Activated B cell treated with CpG ODN at 0.5 μM for 24 hours (primary cell): ENCODE results near the gene CACNA2D3. TPM values are rescaled to one million over a fixed set of nuclear protein-coding genes. Genes with fewer than 3 reads are reported as not detected.

Source experiments
- ATAC-seq: fragments of 200-7000 bp; cut with Tn5 transposase; one replicate; pipeline ENCODE4 v1.10.0; 2021; ENCODE audit warnings: low read depth, mild to moderate bottlenecking, moderate library complexity
- CTCF ChIA-PET: fragments of 350-600 bp; sonication (Branson Sonifier 250); formaldehyde crosslinking; loops from one replicate; lab custom pipeline; 2021; ENCODE audit warnings: antibody characterized with exemption; lab: Charles Lee
- POLR2A ChIA-PET: fragments of 350-600 bp; sonication (Branson Sonifier 250); formaldehyde crosslinking; loops from one replicate; lab custom pipeline; 2021; ENCODE audit warnings: antibody characterized with exemption; lab: Charles Lee
- DNase-seq: peaks from one replicate; pipeline ENCODE4 v3.0.0; 2022
- H3K27ac Mint-ChIP-seq: one replicate; pipeline ENCODE4 v1.8.0; 2020; ENCODE audit warnings: mixed read lengths
- H3K27me3 Mint-ChIP-seq: one replicate; pipeline ENCODE4 v1.8.0; 2021; ENCODE audit warnings: mixed read lengths
- H3K36me3 Mint-ChIP-seq: one replicate; pipeline ENCODE4 v1.8.0; 2021; ENCODE audit warnings: low read depth, mixed read lengths
- H3K4me1 Mint-ChIP-seq: one replicate; pipeline ENCODE4 v1.8.0; 2021; ENCODE audit warnings: mixed read lengths
- H3K4me3 Mint-ChIP-seq: one replicate; pipeline ENCODE4 v1.8.0; 2020; ENCODE audit warnings: mild to moderate bottlenecking, mixed read lengths
- H3K9me3 Mint-ChIP-seq: one replicate; pipeline ENCODE4 v1.8.0; 2020; ENCODE audit warnings: mixed read lengths
- CTCF ChIP-seq: fragments of 200-600 bp; IDR thresholded peaks from one replicate; pipeline ENCODE4 v1.8.0; 2022; ENCODE audit warnings: antibody characterized with exemption, mild to moderate bottlenecking
- intact Hi-C: fragments of 100-400 bp; cut with micrococcal nuclease; formaldehyde crosslinking; loops from one replicate; pipeline ENCODE4 v1.15.1; 2024
- total RNA-seq: library from RNA; stranded (reverse); gene quantifications from 2 replicates; pipeline ENCODE4 v1.2.3, GENCODE V29; 2022

Gene CACNA2D3
- total RNA-seq, 1 donor from 2014 or later = not detected

DNA sequence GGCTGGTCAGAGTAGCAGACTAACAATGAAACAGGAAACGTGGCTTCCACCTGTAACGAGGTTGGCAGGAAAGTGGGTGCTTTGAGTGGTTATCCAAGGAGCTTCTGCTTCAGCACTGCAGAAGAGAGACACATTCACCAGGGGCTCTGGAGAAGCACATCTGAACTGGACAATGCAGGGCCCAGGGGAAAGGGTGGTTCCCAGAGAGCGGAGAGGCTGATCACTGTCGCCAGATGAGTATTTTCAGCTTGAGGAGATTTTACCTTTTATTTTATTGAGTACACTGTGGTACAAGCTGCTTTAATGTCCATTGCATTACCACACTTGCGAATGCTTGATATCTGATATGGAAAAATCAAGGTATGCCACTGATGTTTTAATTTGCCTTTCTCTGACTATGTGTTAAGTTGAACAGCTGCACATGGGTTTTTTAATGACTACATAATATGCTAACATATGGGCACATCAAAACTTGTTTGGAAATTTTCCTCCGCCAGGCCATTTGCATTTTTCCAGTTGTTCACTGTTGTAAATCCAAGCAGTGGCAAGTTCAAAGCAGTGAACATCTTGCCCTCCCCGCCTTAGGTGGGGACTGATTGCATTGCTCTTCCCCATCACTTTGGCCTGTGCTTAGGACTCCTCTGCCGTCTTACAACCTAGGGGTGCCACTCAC is 753.4 kb downstream of the CACNA2D3 start:
- Mint-ChIP-seq H3K9me3 (no peaks in the 10 kb centered on the region), H3K27me3 (no peaks in the 10 kb centered on the region), H3K4me1 (no peaks in the 10 kb centered on the region), H3K27ac (no peak overlapping the region), H3K4me3 (no peak overlapping the region), H3K36me3 (no peaks in the 10 kb centered on the region)
- no peak for DNase-seq
- no peak for TF ChIP-seq CTCF
- ATAC-seq = no peak
- ChIA-PET CTCF (no interaction called here), POLR2A (no interaction called here)
- intact Hi-C loops = no loop called here

- no peaks in the 10 kb centered on the region for H3K4me1 Mint-ChIP-seq
- intact Hi-C loops = no loop called here
- ATAC-seq = no peak
- H3K36me3 Mint-ChIP-seq = no peaks in the 10 kb centered on the region
- POLR2A ChIA-PET = no interaction called here
- no peaks in the 10 kb centered on the region for H3K9me3 Mint-ChIP-seq
- no peak for DNase-seq
- H3K27ac Mint-ChIP-seq = no peak overlapping the region
- no peak overlapping the region for H3K4me3 Mint-ChIP-seq
- CTCF ChIA-PET = no interaction called here
- no peak for TF ChIP-seq CTCF
- H3K27me3 Mint-ChIP-seq = no peaks in the 10 kb centered on the region
These were observed 754.3 kb downstream of the CACNA2D3 start for GRCh38 chr3:54876694-54877093.

DNA sequence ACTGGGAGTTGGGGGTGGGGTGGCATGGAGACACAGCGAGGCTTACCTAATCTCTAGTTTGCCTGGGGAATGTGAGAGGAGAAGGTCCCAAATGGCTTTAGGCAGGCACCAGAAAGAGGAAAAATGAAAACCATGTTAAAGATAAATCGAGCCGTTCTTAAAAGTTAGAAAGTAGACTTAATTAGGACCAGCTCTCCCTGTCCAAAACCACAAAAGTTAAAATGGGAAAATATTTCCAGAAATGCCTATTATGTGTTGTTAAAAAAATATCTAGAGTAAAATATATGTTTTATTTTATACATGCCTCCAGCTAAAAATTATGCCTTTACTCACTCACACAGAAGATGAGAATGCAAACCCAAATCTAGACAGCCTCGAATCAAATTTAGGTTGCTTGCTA is 755.4 kb downstream of the CACNA2D3 start:
- POLR2A ChIA-PET = no interaction called here
- ATAC-seq = no peak
- CTCF ChIA-PET = no interaction called here
- no peaks in the 10 kb centered on the region for H3K9me3 Mint-ChIP-seq
- no peaks in the 10 kb centered on the region for H3K27me3 Mint-ChIP-seq
- no peak overlapping the region for H3K4me3 Mint-ChIP-seq
- DNase-seq = no peak
- H3K36me3 Mint-ChIP-seq = no peaks in the 10 kb centered on the region
- H3K4me1 Mint-ChIP-seq = no peaks in the 10 kb centered on the region
- TF ChIP-seq CTCF = no peak
- intact Hi-C loops = no loop called here
- no peak overlapping the region for H3K27ac Mint-ChIP-seq

DNA sequence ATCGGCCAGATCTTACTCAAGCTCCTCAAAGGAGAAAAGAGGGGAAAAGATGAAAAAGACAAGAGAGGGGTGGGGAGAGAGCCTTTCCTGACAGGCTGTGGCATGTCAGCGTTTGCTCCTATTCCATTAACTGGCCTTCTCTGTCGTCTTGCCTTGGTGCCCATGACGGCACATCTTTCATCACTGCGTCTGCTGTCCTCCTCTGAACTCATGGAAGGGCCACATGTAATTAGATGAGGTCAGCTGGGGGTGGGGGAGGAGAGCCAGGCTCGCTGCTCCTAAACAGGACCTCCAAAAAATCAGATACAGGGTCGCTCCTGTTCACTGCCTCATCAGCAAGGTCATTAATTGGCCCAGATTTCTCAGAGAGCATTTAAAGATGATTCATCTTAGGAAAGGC is 755.8 kb downstream of the CACNA2D3 start:
- ATAC-seq (no peak), DNase-seq (no peak)
- Mint-ChIP-seq H3K36me3 (no peaks in the 10 kb centered on the region), H3K4me1 (no peaks in the 10 kb centered on the region), H3K27me3 (no peaks in the 10 kb centered on the region), H3K9me3 (no peaks in the 10 kb centered on the region), H3K27ac (no peak overlapping the region), H3K4me3 (no peak overlapping the region)
- ChIA-PET POLR2A (no interaction called here), CTCF (no interaction called here)
- no peak for TF ChIP-seq CTCF
- intact Hi-C loops = no loop called here

GRCh38 chr3:54882129-54882833 is 759.9 kb downstream of the CACNA2D3 start:
- ATAC-seq (no peak), DNase-seq (no peak)
- no peaks in the 10 kb centered on the region for H3K4me1 Mint-ChIP-seq
- CTCF ChIA-PET = no interaction called here
- no peaks in the 10 kb centered on the region for H3K27me3 Mint-ChIP-seq
- intact Hi-C loops = no loop called here
- POLR2A ChIA-PET = no interaction called here
- H3K27ac Mint-ChIP-seq = no peak overlapping the region
- H3K9me3 Mint-ChIP-seq = no peaks in the 10 kb centered on the region
- no peaks in the 10 kb centered on the region for H3K36me3 Mint-ChIP-seq
- no peak overlapping the region for H3K4me3 Mint-ChIP-seq
- no peak for TF ChIP-seq CTCF
